HuH-7.5 (cell line): ENCODE measurements around the gene TCF7L2.
A peak's percentile ranks its signal among the peaks of the same experiment; 100 is the strongest.

Experiments used
- DNase-seq: peaks from one replicate; pipeline ENCODE4 v3.0.0; 2011; ENCODE audit warnings: low spot score

The TCF7L2 gene

DNA sequence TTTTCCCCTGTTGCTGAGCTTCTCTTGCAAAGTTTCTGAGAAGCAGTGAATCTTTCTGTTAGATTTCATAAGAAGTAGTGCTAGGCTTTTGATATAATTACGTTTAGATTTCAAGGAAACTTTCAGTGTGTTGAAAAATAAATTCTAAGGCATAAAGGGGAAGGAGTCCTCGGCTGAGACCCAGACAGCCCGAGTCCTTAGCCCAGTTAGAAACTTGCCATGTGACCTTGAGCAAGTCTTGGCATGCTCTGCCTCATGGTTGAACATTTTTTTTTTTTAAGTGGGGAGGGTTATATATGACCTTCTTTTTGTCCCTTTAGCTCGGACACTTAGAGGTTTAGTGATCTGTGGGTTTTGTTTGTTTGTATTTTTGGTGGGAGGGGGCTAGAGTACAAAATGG lies 117.5 kb downstream of the TCF7L2 start:
- no peak for DNase-seq

- DNase-seq: no peak
Measured at GRCh38 chr10:113068178-113068890, 118.3 kb downstream of the TCF7L2 start.

GRCh38 chr10:113069595-113069994 lies 119.5 kb downstream of the TCF7L2 start:
- DNase-seq: no peak

GRCh38 chr10:113071446-113071845 lies 121.4 kb downstream of the TCF7L2 start:
- no peak for DNase-seq

DNA sequence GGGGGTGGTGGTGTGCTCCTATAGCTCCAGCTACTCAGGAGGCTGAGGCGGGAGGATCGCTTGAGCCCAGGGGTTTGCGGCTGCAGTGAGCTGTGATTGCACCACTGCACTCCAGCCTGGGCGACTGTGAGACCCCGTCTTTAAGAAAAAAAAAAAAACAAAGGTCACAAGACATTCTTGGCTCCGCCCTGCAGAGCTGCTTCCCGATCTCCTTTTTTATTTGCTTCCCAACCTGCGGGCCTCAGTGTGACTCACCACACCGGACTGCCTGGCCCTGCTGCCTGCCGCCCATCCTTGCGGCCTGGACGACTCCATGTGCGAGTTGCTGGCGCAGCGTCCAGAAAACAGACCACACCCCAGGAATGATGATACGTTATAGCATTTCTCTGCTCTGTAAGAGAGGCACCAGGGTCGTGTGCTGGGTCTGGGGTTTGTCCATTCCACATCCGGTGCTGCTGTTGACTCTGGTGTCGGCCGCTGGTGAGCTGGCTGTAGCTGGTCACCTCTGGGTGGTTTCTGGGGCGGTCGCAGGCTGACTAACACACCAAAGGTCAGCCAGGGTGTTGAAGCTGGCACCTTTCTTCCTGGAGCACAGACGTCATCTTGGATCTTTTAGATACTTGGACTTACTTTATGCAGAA lies 123.6 kb downstream of the TCF7L2 start:
- peak; percentile 41 for DNase-seq

DNA sequence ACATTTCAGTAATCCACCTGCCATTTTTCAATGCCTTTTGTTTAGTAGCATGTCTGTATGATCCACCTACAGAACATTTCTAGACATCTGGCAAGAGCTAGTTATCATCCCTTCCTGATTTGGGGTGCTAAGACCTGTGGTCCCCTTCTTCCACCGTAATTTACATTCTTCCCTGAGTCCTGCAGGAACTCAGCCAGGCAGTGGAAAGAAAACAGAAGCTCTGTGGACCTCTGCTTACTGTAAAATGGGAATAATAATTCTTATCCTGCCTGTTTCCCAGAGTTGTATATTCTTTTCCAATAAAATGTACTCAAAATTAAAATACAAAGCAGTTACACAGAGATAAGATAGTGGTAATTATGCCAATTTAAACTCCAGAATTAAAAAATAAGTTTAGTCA lies 126.9 kb downstream of the TCF7L2 start:
- DNase-seq: no peak

GRCh38 chr10:113078282-113078907 lies 128.3 kb downstream of the TCF7L2 start:
- DNase-seq: no peak

GRCh38 chr10:113080061-113080924 lies 130.2 kb downstream of the TCF7L2 start:
- no peak for DNase-seq

- no peak for DNase-seq
Measured at GRCh38 chr10:113080925-113081229, 130.8 kb downstream of the TCF7L2 start.

DNA sequence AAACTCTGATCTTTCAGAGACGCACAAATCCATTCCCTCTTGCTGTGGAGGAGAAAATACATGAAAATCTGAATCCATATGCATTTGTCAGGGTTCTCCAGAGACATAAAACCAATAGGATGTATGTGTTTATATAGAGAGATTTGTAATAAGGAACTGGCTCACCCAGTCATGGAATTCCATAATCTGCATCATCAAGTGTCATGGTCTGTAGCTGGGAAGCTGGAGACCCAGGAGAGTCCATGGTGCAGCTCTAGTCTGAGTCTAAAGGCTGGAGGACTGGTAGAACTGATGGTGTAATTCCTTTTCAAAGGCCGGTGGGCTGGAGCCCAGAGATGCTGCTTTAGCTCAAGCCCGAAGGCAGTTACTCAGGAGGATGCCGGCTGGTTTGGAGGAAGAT lies 134.0 kb downstream of the TCF7L2 start:
- DNase-seq: no peak

DNA sequence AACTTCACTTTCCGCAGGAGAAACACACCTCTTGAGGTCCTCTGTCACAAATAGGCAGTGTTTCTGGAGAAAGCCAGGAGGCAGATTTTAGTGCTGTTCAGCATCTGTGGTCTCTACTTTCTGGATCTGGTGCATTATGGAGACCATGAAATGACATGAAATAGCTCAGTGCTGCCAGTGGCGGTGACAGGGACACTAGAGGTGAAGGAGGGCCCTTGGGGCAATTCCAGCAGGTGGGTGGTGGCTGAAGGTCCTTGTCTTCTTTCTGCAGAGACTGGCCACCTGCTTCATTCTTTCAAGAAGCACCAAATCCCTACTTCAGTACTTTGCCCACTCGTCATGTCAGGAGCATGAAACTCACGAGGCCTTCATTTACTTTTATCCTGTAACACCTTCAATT lies 135.7 kb downstream of the TCF7L2 start:
- no peak for DNase-seq

GRCh38 chr10:113086282-113086681 lies 136.2 kb downstream of the TCF7L2 start:
- DNase-seq: no peak

GRCh38 chr10:113087165-113088029 lies 137.3 kb downstream of the TCF7L2 start:
- DNase-seq: peak; percentile 50

GRCh38 chr10:113088194-113088593 lies 138.1 kb downstream of the TCF7L2 start:
- no peak for DNase-seq

- DNase-seq: no peak
Measured at GRCh38 chr10:113089551-113089950, 139.5 kb downstream of the TCF7L2 start.

DNA sequence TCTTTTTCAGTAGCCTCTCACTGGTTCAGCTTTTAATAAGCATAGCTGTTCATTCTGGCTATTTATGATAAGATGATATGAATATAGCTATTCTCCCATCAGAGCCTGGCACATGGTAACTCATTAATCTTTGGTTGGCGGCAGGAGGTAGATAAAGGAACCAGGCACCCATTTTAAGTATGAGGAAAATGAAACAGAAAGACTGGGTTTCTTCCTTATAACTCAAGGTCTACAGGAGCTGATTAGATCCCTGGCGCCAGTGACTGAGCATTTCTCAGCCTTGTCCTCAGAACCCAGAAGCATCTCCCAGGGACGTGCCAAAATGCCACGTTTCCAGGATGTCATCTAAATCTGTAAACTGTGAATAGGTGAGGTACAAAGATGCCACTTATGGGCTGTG lies 141.9 kb downstream of the TCF7L2 start:
- no peak for DNase-seq

DNA sequence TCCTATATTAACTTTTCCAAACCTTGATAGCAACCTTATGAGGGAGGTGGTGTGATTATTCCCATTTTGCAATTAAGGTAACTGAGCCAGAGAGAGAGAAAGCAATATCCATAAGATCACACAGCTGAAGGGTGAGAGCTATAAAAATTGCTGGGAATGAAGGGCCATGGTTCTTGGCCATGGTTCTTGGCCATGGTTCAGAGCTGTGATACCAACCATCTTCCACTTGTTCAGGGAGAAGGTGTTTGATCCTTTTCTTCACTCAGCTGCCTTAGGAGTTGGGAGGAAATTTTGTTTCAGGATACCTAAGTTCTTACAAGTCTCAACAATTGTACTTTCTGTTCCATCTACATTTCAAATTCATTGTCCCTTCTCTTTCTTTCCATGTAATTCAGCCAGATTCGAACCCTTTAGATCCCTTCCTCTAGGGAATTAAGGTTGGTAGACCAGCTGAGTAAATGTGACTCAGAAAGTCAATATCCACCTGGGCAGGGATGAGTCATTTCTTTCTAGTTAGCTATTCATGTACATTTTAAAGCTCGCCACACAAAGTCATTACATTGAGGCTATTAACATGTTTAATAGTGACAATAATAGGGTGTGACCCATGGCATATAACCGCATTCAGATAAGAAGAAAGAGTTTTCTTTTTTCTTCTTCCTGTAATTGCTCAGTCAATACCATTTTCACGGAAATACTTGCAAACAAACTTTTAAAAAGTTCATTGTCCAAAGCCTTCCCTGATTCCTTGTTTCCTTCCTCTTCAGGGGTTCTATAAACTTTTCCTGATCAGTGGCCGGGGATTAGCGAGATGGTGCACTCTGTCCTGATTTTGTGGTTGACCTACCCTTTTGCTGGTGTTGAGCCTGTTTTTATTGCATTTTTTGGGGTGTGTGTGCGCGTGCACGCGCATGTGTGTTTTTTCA lies 143.4 kb downstream of the TCF7L2 start:
- peak; percentile 33 for DNase-seq

GRCh38 chr10:113094114-113094486 lies 144.1 kb downstream of the TCF7L2 start:
- no peak for DNase-seq

GRCh38 chr10:113095419-113096127 lies 145.5 kb downstream of the TCF7L2 start:
- no peak for DNase-seq
